Psoas muscle (tissue), 8 donors: ENCODE data around the gene ZNF567. TPM values are rescaled to one million over a fixed set of nuclear protein-coding genes. Genes with fewer than 3 reads are reported as not detected.
A peak's percentile ranks its signal among the peaks of the same experiment; 100 is the strongest.

Source experiments
- ATAC-seq, 4 donors: fragments of 200-7000 bp; cut with Tn5 transposase; one replicate each; pipeline ENCODE4 v1.9.1; 2020; ENCODE audit warnings: moderate library complexity in 3 of 4, mild to moderate bottlenecking in 2 of 4
- DNase-seq, 2 donors: peaks; one replicate each; pipeline ENCODE4 v3.0.0-alpha.2; 2020
- H3K27ac ChIP-seq: fragments of 200-600 bp; one replicate; pipeline ENCODE4 v1.8.0; 2022
- H3K27me3 ChIP-seq, 3 donors: fragments of 200-600 bp in 1 of 3; one replicate each; pipeline versions ENCODE4 v1.6.1 to v1.8.0; 2013 to 2022; ENCODE audit warnings: low read length in 2 of 3, mild to moderate bottlenecking in 2 of 3, moderate library complexity in 1 of 3; ENCODE audit not compliant: insufficient read depth in 3 of 3
- H3K36me3 ChIP-seq, 2 donors: fragments of 200-600 bp in 1 of 2; one replicate each; pipeline versions ENCODE4 v1.6.1 to v1.8.0; 2013 to 2022; ENCODE audit warnings: low read depth in 1 of 2, mild to moderate bottlenecking in 1 of 2, moderate library complexity in 1 of 2; ENCODE audit not compliant: insufficient read depth in 1 of 2
- H3K4me1 ChIP-seq: fragments of 200-600 bp; one replicate; pipeline ENCODE4 v1.8.0; 2022
- H3K4me3 ChIP-seq: fragments of 200-600 bp; one replicate; pipeline ENCODE4 v1.8.0; 2022; ENCODE audit warnings: mild to moderate bottlenecking
- H3K9me3 ChIP-seq: fragments of 200-600 bp; one replicate; pipeline ENCODE4 v1.8.0; 2022
- CTCF ChIP-seq: fragments of 200-600 bp; IDR thresholded peaks from one replicate; pipeline ENCODE4 v1.8.0; 2022; ENCODE audit warnings: antibody characterized with exemption
- WGBS, 3 donors: extraction: QIAGEN DNeasy Blood & Tissue Kit; methylation state at CpG; one replicate each; pipeline versions ENCODE4 v1.1.6 to v1.1.7; 2013; 5-methylcytosine and 5-hydroxymethylcytosine counted together
- intact Hi-C, 2 donors: fragments of 100-400 bp; cut with DNase I; formaldehyde crosslinking; loops; one replicate each; pipeline versions ENCODE4 v1.11.0 to v1.14.2; 2022
- polyA plus RNA-seq, 3 donors: library from polyadenylated mRNA; stranded (reverse); fragments of 200-250 nt; gene quantifications; one replicate each; pipeline ENCODE4 v1.2.3, GENCODE V29; 2013
- total RNA-seq, 4 donors: library from RNA; stranded (reverse); fragmentation: NEBNext Ultra II Directional in 2 of 4; extraction: Animal tissue kit (Norgen Biotek cat#: 25700) in 2 of 4; gene quantifications; one replicate each; pipeline versions ENCODE4 v1.2.1 to v1.2.4, GENCODE V29; 2021 to 2023
- donor health status: healthy with polysubstance abuse.
- donor health status: DM: no; HTN: no; CAD: no; lungs with moderate emphysema.
- donor health status: Bipolar disorder and iron deficiency.
- donor health status: healthy.
- donor health status: DM: yes; HTN: yes; CAD: no.
- donor health status: DM: no; HTN: no; CAD: no.
- donor health status: DM: no; HTN: no; CAD: no.
- donor health status: DM: yes; HTN: yes; CAD: no.

The ZNF567 gene
- total and polyA plus RNA-seq, 7 donors, result 0.73 to 3.6 (median 2.2) TPM

GRCh38 chr19:36685835-36686234 lies 1.6 kb upstream of the ZNF567 start:
- Histone ChIP-seq H3K4me1 (peaks cover 13% of the 10 kb centered on the region), H3K36me3 (peaks cover under 1 to 55% of the 10 kb centered on the region in 2 donors), H3K4me3 (peak overlapping the region; percentile 84), H3K27me3 (no peaks in the 10 kb centered on the region), H3K9me3 (peaks cover 36% of the 10 kb centered on the region), H3K27ac (no peak overlapping the region)
- ATAC-seq (no peak), DNase-seq (no peak)
- intact Hi-C loops, result loop anchor here (2.0 to 10.0 kb wide), 2 partner anchors 19 to 169 kb away; partner anchors contain the start of genes ZNF345 (in 1 of the 2) and ZNF461 (in 1 of the 2)
- WGBS, 3 donors, result 78 to 85% (median 82%) methylated on average over 2 of the region's 2 CpGs
- no peak for TF ChIP-seq CTCF

- peaks cover 2 to 55% of the 10 kb centered on the region in 2 donors for H3K36me3 ChIP-seq
- ATAC-seq, result peak; percentile 28 to 52 (median 42)
- no peaks in the 10 kb centered on the region for H3K27me3 ChIP-seq
- peaks cover 42% of the 10 kb centered on the region for H3K9me3 ChIP-seq
- peak in 1 of 2 donors; percentile 54 for DNase-seq
- peak overlapping the region; percentile 84 for H3K4me3 ChIP-seq
- H3K4me1 ChIP-seq, result peaks cover 13% of the 10 kb centered on the region
- WGBS, 3 donors, result 7 to 10% (median 8%) methylated on average over 20 of the region's 20 CpGs
- no peak for TF ChIP-seq CTCF
- intact Hi-C loops, result loop anchor here (2.0 to 10.0 kb wide), 2 partner anchors 20 to 168 kb away; partner anchors contain the start of genes ZNF345 (in 1 of the 2) and ZNF461 (in 1 of the 2)
- H3K27ac ChIP-seq, result peak overlapping the region; percentile 72
Observed at GRCh38 chr19:36686365-36687213, 823 bp upstream of the ZNF567 start.

GRCh38 chr19:36688058-36688457 lies 646 bp downstream of the ZNF567 start:
- Histone ChIP-seq H3K4me3 (peak overlapping the region; percentile 84), H3K27me3 (no peaks in the 10 kb centered on the region), H3K4me1 (peaks cover 13% of the 10 kb centered on the region), H3K9me3 (peaks cover 52% of the 10 kb centered on the region), H3K36me3 (peaks cover 8 to 64% of the 10 kb centered on the region in 2 donors), H3K27ac (peak overlapping the region; percentile 72)
- no peak for TF ChIP-seq CTCF
- ATAC-seq (no peak), DNase-seq (no peak)
- 8 to 11% (median 9%) methylated on average over 9 of the region's 9 CpGs for WGBS, 3 donors
- intact Hi-C loops, result loop anchor here in 1 of 2 donors (10.0 kb wide), 1 partner anchor 167 kb away; the partner anchor contains the start of gene ZNF345

- H3K36me3 ChIP-seq, result peaks cover under 1 to 3% of the 10 kb centered on the region in 2 donors
- no peaks in the 10 kb centered on the region for H3K27me3 ChIP-seq
- no peak for ATAC-seq
- no peak overlapping the region for H3K4me3 ChIP-seq
- TF ChIP-seq CTCF, result no peak
- 79 to 85% (median 81%) methylated on average over 2 of the region's 2 CpGs for WGBS, 3 donors
- H3K4me1 ChIP-seq, result no peaks in the 10 kb centered on the region
- DNase-seq, result no peak
- H3K27ac ChIP-seq, result no peak overlapping the region
- H3K9me3 ChIP-seq, result peaks cover 85% of the 10 kb centered on the region
- intact Hi-C loops, result no loop called here
Observed at GRCh38 chr19:36707134-36707533, 19.7 kb downstream of the ZNF567 start.
